NCI-H146 treated with DMSO at 0.1 percent for 48 hours (cell line): Measurements from ENCODE around the gene HSD11B1L.

Experiments
- DNase-seq: peaks from one replicate; lab custom pipeline; 2025; ENCODE audit not compliant: unreplicated experiment; lab: John Stamatoyannopoulos, UW

Gene HSD11B1L, protein sequence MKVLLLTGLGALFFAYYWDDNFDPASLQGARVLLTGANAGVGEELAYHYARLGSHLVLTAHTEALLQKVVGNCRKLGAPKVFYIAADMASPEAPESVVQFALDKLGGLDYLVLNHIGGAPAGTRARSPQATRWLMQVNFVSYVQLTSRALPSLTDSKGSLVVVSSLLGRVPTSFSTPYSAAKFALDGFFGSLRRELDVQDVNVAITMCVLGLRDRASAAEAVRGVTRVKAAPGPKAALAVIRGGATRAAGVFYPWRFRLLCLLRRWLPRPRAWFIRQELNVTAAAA

GRCh38 chr19:5680437-5681368, at the start of gene HSD11B1L, which contains the start of gene MICOS13:
HSD11B1L (plus strand) TSS chr19:5681027; CDS start chr19:5684833, 3,806 bp downstream.
MICOS13 (minus strand) TSS chr19:5680516; CDS start chr19:5680486, 30 bp downstream.
- peak; percentile 87 for DNase-seq

- no peak for DNase-seq
These were observed 49.1 kb upstream of the HSD11B1L start for GRCh38 chr19:5631567-5632240.

DNA sequence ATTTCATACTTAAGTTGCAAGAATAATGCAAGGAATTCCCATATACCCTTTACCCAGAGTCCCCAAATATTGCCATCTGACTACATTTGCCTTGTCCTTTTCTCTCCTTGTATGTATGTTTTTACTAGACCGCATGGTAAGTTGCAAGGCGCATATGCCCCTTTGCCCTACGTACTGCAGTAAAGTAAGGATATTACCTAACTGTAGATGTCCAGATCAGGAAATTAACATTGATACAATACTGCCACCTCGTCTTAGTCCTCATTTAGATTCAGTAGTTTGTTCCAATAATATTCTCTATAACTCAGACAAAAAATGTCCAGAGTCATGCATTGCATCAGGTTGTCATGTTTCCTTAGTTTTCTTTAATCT, 48.6 kb upstream of the HSD11B1L start:
- no peak for DNase-seq

GRCh38 chr19:5632657-5633056, 48.2 kb upstream of the HSD11B1L start:
- DNase-seq = no peak

DNA sequence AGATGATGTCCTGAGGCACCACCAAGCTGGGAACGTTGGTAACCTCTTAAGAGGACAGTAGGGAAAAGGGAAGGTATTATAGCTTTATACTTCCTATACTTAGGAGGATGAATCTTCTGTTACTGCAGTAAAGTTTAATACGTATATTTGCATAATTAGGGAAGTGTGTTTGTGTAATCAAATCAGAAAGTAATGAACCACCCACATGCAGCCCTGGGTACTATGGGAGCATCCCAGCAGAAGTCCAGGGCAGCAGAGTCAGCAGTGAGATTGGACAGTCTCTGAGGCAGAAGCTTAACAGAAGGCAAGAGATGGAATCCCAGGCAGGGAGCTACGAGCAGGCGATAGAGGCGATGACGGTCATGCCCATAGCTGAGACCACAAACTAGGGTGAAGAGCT, 45.4 kb upstream of the HSD11B1L start:
- DNase-seq = no peak

DNA sequence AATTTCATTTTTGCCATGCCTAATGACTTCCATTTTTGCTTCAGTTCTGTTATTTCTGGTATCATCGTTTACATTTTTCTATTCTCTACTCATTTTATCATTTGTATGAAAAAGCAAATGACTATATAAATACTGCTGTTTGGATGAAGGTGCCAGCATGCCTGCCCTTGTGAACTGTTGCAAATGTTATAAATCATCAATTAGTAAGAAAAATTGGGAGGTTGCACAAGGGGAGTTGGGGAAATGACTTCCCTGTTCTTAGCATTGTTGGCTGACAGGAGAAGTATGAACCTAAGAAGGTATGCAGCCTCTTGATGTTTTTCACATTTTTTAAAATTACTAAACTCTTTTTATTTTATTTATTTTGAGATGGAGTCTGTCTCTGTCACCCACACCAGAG, 42.9 kb upstream of the HSD11B1L start:
- DNase-seq = no peak

- no peak for DNase-seq
These were observed 39.7 kb upstream of the HSD11B1L start for GRCh38 chr19:5641171-5641570.

DNA sequence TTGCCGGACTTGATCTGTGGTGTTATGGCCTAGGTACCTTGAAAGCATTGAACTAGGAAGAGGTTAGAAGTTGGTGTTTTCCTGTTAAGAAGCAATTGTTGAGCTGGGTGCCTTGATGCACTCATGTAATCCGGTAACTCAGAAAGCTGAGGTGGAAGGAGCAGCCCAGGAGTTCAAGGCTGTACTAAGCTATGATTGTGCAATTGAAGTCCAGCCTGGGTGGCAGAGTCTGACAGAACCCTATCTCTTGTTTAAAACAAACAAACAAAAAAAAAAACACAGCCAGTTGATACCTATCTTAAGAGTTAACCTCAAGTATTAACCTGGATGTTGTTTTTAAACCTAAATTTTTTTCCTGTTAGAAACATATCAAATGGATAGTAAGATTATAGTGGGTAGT, 38.6 kb upstream of the HSD11B1L start:
- no peak for DNase-seq

DNA sequence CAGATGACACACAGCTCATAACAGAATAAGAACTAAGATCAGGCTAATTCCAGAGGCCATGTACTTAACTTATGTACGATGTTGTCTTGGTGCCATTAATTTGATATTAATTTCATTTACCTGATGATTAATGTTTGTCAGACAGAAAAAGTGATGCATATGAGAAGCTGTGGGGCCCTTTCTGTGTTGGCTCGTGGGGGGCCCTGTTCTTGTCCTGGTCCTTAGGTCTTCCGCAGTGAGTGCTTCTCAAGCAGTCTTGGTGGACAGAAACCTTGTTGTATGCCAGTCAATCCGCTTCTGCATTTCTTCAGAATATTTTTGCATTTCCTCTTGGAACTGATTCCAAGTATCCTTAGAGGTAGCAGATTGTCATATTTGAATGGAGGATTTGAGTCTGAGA, 37.8 kb upstream of the HSD11B1L start:
- DNase-seq = no peak

- no peak for DNase-seq
These were observed 36.8 kb upstream of the HSD11B1L start for GRCh38 chr19:5644037-5644436.

DNA sequence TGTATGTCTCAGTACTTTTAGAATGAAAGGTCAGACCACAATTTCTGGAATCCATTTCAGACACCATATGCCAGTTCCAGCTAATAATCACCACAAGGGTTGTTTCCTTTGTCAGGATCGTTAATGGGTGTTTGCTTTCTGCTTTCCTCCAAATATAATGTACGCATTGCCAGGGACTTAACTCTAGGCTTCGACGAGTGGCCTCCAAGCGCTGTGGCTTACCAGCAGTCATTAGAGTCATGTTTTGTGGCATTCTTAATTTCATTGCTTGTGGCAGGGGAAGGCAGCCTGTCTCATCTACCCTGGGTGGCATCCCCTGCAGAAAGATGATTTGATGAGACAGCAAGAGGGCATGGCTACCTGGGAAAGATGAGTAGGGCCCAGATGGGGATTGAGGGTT, 35.4 kb upstream of the HSD11B1L start:
- peak; percentile 16 for DNase-seq

DNA sequence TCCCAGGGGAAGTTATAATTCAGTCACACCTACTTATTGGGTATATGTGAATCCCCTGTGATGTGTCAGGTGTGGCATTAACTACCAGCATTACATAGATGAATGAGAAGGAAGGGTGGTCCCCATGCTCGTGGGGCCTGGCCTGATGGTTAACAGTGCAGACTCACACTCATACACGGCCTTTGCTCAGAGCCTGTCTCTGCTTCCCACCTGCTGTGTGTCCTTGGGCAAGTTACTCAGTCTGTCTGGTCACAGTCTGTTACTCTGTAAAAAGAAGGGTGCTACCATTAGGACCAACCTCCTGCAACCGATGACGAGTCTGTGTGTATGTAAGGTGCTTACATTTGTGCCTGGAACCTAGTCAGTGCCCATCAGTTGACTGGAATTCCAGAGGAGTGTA, 34.1 kb upstream of the HSD11B1L start:
- DNase-seq = no peak

DNA sequence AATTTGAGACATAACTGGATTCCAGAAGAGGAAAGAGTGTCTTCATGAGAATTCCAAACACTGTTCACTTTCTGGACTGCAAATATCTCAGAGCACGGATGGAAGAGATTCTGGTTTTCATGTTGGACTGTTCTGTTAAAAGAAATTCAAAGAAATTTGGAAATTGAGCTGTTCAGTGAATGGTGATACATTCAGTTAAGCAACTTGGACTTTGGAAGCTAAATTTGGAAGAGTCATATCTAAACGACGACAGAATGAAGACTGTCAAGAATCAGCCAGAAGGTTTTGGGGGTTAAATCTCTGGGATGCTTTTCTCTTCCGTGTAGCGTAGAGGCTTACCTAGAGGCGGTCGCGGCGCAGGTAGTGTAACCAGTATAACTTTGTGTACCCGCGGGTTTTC, 32.4 kb upstream of the HSD11B1L start:
- no peak for DNase-seq

- DNase-seq = no peak
These were observed 29.5 kb upstream of the HSD11B1L start for GRCh38 chr19:5651361-5651760.

GRCh38 chr19:5652261-5652660, 28.6 kb upstream of the HSD11B1L start:
- no peak for DNase-seq

DNA sequence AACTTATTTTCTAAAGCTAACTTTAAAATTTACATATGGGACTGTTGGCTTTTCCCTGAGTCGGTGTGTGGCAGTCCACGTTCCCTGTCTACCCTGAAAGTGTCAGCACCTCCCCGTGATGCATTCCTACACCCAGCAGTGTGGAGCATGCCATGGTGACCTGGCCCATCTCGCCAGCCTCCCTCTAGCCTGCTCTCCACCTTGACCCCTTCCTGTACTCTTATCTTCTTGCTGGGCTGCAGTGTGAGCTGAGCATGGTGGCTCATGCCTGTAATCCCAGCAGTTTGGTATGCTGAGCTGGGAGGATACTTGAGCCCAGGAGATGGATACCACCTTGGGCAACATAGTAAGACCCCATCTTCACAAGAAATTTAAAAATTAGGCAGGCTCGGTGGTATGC, 25.9 kb upstream of the HSD11B1L start:
- no peak for DNase-seq

DNA sequence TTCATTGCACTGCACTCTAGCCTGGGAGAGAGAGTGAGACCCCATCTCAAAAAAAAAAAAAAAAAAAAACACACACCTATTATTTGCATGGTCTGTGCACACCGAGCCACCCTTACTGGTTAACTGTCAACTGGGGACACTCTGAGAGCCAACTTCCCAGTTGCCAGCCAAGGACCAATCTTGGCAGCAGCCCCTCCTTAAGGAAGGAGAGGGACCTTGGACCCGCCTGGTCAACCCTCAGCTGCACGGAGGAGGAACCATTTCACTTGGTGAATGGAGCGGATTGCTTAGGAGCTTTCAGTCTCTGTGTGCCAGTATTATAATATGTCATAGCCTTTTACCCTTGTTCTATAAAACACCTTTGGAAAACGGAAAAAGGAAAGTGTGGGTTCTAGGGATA, 25.4 kb upstream of the HSD11B1L start:
- DNase-seq = no peak

GRCh38 chr19:5661483-5661882, 19.3 kb upstream of the HSD11B1L start:
- DNase-seq = no peak

GRCh38 chr19:5663904-5664303, 16.9 kb upstream of the HSD11B1L start:
- no peak for DNase-seq

DNA sequence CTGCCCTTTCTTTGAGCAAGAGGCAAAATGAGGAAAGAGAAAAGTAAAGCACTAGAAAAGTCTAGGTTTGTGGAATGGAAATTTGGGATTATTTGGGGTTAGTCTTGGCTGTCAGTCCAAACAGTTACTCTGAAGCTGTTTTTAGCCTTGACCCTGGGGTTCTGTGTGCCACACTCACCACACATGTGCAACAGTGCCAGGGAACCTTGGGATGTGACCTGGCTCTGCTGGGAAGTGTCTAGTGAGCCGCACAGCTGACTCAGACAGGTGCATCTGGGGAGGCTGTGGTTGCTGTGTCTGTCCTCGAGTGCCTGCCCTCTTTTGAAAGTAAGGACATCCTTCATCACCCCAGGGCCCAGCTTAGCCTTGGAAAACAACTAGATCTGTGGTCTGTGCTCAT, 16.3 kb upstream of the HSD11B1L start:
- no peak for DNase-seq

DNA sequence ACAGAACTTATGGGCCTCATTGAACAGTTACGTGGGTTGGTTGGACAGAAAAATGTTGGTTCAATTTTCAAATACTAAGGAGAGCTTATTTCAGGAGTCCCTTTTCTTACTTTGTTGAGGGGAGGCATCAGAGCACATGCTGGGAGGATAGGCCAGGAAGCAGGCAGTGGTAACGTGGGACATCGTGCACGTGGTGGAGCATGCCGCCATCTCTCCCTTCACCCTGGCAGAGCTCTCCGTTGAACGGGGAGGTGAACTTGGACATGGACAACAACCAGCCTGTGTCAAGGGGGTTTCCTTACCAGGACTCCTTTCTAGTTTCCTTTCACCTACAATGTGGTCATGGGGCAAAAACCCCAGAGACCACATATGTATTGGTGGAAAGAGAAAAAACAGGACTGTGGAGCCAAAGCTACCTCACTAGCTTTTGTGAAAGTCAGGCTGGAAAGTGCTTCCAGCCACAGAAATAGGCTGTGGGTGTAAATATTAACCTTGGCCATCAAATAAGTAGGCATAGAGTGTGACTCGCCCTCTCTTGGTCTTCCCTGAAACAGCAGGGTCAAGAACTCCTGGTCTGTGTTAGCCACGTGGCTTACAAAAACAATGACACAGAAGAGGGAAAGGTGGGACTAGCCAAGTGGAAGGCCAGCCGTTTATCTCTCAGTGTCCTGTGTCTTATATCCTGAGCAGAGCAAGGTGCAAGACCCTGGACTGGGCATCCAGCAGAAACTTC, 14.9 kb upstream of the HSD11B1L start:
- no peak for DNase-seq
